H1 (cell line): ENCODE measurements around the gene UBE2G2. TPM values are rescaled to one million over a fixed set of nuclear protein-coding genes. Genes with fewer than 3 reads are reported as not detected.

ENCODE experiments used
- CTCF ChIA-PET: fragments of 300-600 bp; sonication (Branson Sonifier 250); formaldehyde crosslinking; loops from one replicate; lab custom pipeline; 2021; ENCODE audit not compliant: partially characterized antibody; lab: Charles Lee
- POLR2A ChIA-PET: fragments of 300-600 bp; sonication (Branson Sonifier 250); formaldehyde crosslinking; loops from one replicate; lab custom pipeline; 2021; ENCODE audit warnings: inconsistent platforms; ENCODE audit not compliant: partially characterized antibody; lab: Charles Lee
- DNase-seq, 2 experiments: peaks; one replicate each; pipeline versions ENCODE4 v3.0.0 to v3.0.0-alpha.2; 2010 to 2022; ENCODE audit warnings: low spot score in 2 of 2, low read depth in 1 of 2, mixed read lengths in 1 of 2
- FAIRE-seq: peaks from 2 replicates; lab custom pipeline; 2011; peaks lifted over from hg19 to GRCh38; lab: Jason Lieb, UNC
- H2AFZ ChIP-seq: 2 replicates; pipeline ENCODE4 v1.8.1; 2012; ENCODE audit warnings: low read length, inconsistent platforms
- H2AK5ac ChIP-seq: 2 replicates; pipeline ENCODE4 v1.6.1; 2013; ENCODE audit warnings: low read depth, low read length
- H2BK120ac ChIP-seq: replicated peaks from 2 replicates; pipeline ENCODE3; 2013; ENCODE audit warnings: low read depth, low read length, inconsistent platforms
- H2BK12ac ChIP-seq: 2 replicates; pipeline ENCODE4 v1.6.1; 2013; ENCODE audit warnings: low read depth, low read length
- H2BK15ac ChIP-seq: 2 replicates; pipeline ENCODE4 v1.6.1; 2013; ENCODE audit warnings: low read length
- H2BK20ac ChIP-seq: 2 replicates; pipeline ENCODE4 v1.6.1; 2013; ENCODE audit warnings: low read length
- H2BK5ac ChIP-seq: 2 replicates; pipeline ENCODE4 v1.6.1; 2013; ENCODE audit warnings: low read depth, low read length
- H3K14ac ChIP-seq: 2 replicates; pipeline ENCODE4 v1.6.1; 2013; ENCODE audit warnings: inconsistent platforms; ENCODE audit not compliant: insufficient read length
- H3K18ac ChIP-seq: 2 replicates; pipeline ENCODE4 v1.6.1; 2013; ENCODE audit warnings: low read length; ENCODE audit errors: extremely low read depth
- H3K23ac ChIP-seq: 2 replicates; pipeline ENCODE4 v1.6.1; 2013; ENCODE audit warnings: inconsistent platforms; ENCODE audit not compliant: insufficient read length
- H3K23me2 ChIP-seq: 2 replicates; pipeline ENCODE4 v1.6.1; 2013; ENCODE audit warnings: low read depth, low read length
- H3K27ac ChIP-seq: 2 replicates; pipeline ENCODE4 v1.6.1; 2011; ENCODE audit warnings: low read depth, low read length, inconsistent platforms
- H3K27me3 ChIP-seq, 4 experiments: replicated peaks in 1 of 4; 1 replicate in 1 of 4; 2 replicates in 3 of 4; pipeline versions ENCODE4 v1.6.1 to v1.8.1; 2011 to 2013; ENCODE audit warnings: low read length in 3 of 4, mild to moderate bottlenecking in 3 of 4, inconsistent platforms in 2 of 4, mixed read lengths in 2 of 4, moderate library complexity in 1 of 4; ENCODE audit not compliant: control insufficient read depth in 3 of 4, insufficient read depth in 3 of 4; ENCODE audit errors: extremely low read depth in 1 of 4
- H3K36me3 ChIP-seq, 4 experiments: 2 replicates each; pipeline versions ENCODE4 v1.6.1 to v1.8.1; 2011 to 2013; ENCODE audit warnings: mild to moderate bottlenecking in 4 of 4, low read length in 3 of 4, moderate library complexity in 2 of 4, control low read depth in 1 of 4, inconsistent platforms in 1 of 4; ENCODE audit not compliant: insufficient read depth in 4 of 4, control insufficient read depth in 2 of 4
- H3K4ac ChIP-seq: replicated peaks from 2 replicates; pipeline ENCODE3; 2013; ENCODE audit warnings: low read length, low read depth, mixed read lengths, inconsistent platforms; ENCODE audit not compliant: insufficient read length
- H3K4me1 ChIP-seq, 4 experiments: replicated peaks in 1 of 4; 1 replicate in 1 of 4; 2 replicates in 3 of 4; pipeline versions ENCODE4 v1.6.1 to v1.8.1; 2011 to 2013; ENCODE audit warnings: low read length in 3 of 4, inconsistent platforms in 2 of 4, mixed read lengths in 1 of 4; ENCODE audit not compliant: insufficient read depth in 4 of 4, control insufficient read depth in 3 of 4
- H3K4me2 ChIP-seq, 2 experiments: 2 replicates each; pipeline versions ENCODE4 v1.6.1 to v1.8.1; 2011 to 2013; ENCODE audit warnings: low read depth in 2 of 2, low read length in 2 of 2, control low read depth in 1 of 2, inconsistent platforms in 1 of 2, mild to moderate bottlenecking in 1 of 2; ENCODE audit not compliant: insufficient read depth in 1 of 2
- H3K4me3 ChIP-seq, 4 experiments: fragments of 200-600, 300-600 bp in 1 of 4; sonication (generic), shearing (Covaris generic), sonication (Bioruptor Twin) in 1 of 4; 2 replicates each; pipeline versions ENCODE4 v1.5.1 to v1.8.1; 2011 to 2016; ENCODE audit warnings: low read length in 4 of 4, low read depth in 3 of 4, control low read depth in 2 of 4, inconsistent platforms in 2 of 4, mild to moderate bottlenecking in 2 of 4, mixed read lengths in 1 of 4, moderate library complexity in 1 of 4; ENCODE audit not compliant: insufficient read depth in 2 of 4; ENCODE audit errors: extremely low read depth in 1 of 4
- H3K56ac ChIP-seq: replicated peaks from 2 replicates; pipeline ENCODE3; 2013; ENCODE audit warnings: low read depth, mild to moderate bottlenecking, mixed read lengths, low read length, inconsistent platforms; ENCODE audit not compliant: insufficient read length
- H3K79me1 ChIP-seq: 2 replicates; pipeline ENCODE4 v1.6.1; 2013; ENCODE audit warnings: low read depth, low read length, control low read depth
- H3K79me2 ChIP-seq, 2 experiments: 2 replicates each; pipeline versions ENCODE4 v1.6.1 to v1.8.1; 2012 to 2013; ENCODE audit warnings: low read length in 2 of 2, mild to moderate bottlenecking in 2 of 2, inconsistent platforms in 1 of 2; ENCODE audit not compliant: insufficient read depth in 2 of 2, control insufficient read depth in 1 of 2
- H3K9ac ChIP-seq, 4 experiments: replicated peaks in 1 of 4; 1 replicate in 1 of 4; 2 replicates in 3 of 4; pipeline versions ENCODE4 v1.6.1 to v1.8.1; 2011 to 2013; ENCODE audit warnings: low read depth in 3 of 4, low read length in 3 of 4, control low read depth in 2 of 4, mild to moderate bottlenecking in 2 of 4, moderate library complexity in 2 of 4, inconsistent platforms in 1 of 4; ENCODE audit errors: extremely low read depth in 1 of 4
- H3K9me3 ChIP-seq, 2 experiments: 2 replicates each; pipeline versions ENCODE4 v1.6.1 to v1.8.1; 2012 to 2013; ENCODE audit warnings: mild to moderate bottlenecking in 2 of 2, moderate library complexity in 2 of 2, control low read depth in 1 of 2, inconsistent platforms in 1 of 2, low read depth in 1 of 2, low read length in 1 of 2, mixed read lengths in 1 of 2; ENCODE audit not compliant: insufficient read depth in 2 of 2
- H4K20me1 ChIP-seq, 2 experiments: replicated peaks in 1 of 2; 2 replicates each; pipeline versions ENCODE3 to v1.8.1; 2011 to 2013; ENCODE audit warnings: inconsistent platforms in 2 of 2, low read length in 2 of 2, mild to moderate bottlenecking in 1 of 2; ENCODE audit not compliant: insufficient read depth in 2 of 2, control insufficient read depth in 1 of 2
- H4K5ac ChIP-seq: 2 replicates; pipeline ENCODE4 v1.6.1; 2013; ENCODE audit warnings: low read length, low read depth, mixed read lengths, inconsistent platforms; ENCODE audit not compliant: insufficient read length
- H4K8ac ChIP-seq: 2 replicates; pipeline ENCODE4 v1.8.0; 2013; ENCODE audit warnings: mild to moderate bottlenecking, moderate library complexity, low read length, inconsistent platforms; ENCODE audit not compliant: insufficient read depth; ENCODE audit errors: extremely low read depth
- H4K91ac ChIP-seq: replicated peaks from 2 replicates; pipeline ENCODE3; 2013; ENCODE audit warnings: low read length, mixed read lengths, inconsistent platforms; ENCODE audit not compliant: insufficient read length
- BCL11A ChIP-seq, 2 experiments: IDR thresholded peaks; one replicate each; pipeline ENCODE4 v1.6.1; 2011; ENCODE audit warnings: low read depth in 2 of 2, low read length in 2 of 2, mild to moderate bottlenecking in 2 of 2
- CBX8 ChIP-seq: fragments of 300-800, 300-1000 bp; sonication (generic); IDR thresholded peaks from 2 replicates; pipeline ENCODE4 v1.7.1; 2016; ENCODE audit warnings: low read depth, low read length, borderline replicate concordance
- CTBP2 ChIP-seq: IDR thresholded peaks from 2 replicates; pipeline ENCODE4 v1.7.0; 2011; ENCODE audit warnings: borderline replicate concordance, mild to moderate bottlenecking, moderate library complexity, mixed read lengths, low read length; ENCODE audit not compliant: insufficient read depth, insufficient read length
- HDAC6 ChIP-seq: IDR thresholded peaks from one replicate; pipeline ENCODE4 v1.7.1; 2012; ENCODE audit warnings: low read depth, mild to moderate bottlenecking, inconsistent platforms, low read length, moderate library complexity
- MAFK ChIP-seq: IDR thresholded peaks from 2 replicates; pipeline ENCODE4 v1.6.1; 2012; ENCODE audit warnings: low read depth, mild to moderate bottlenecking, improper control_type of control experiment, low read length
- NANOG ChIP-seq: IDR thresholded peaks from 2 replicates; pipeline ENCODE4 v1.6.1; 2011; ENCODE audit warnings: low read length, low read depth, mild to moderate bottlenecking, inconsistent platforms; ENCODE audit not compliant: insufficient read depth, poor library complexity, severe bottlenecking
- PHF8 ChIP-seq: fragments of 200-600 bp; sonication (generic); conservative IDR thresholded peaks from 2 replicates; pipeline ENCODE4 v1.7.1; 2012; ENCODE audit warnings: low read depth, mild to moderate bottlenecking, inconsistent platforms, low read length, moderate library complexity
- SIX5 ChIP-seq: IDR thresholded peaks from 2 replicates; pipeline ENCODE4 v1.6.1; 2011; ENCODE audit warnings: mild to moderate bottlenecking, low read depth, low read length
- TEAD4 ChIP-seq: IDR thresholded peaks from 2 replicates; pipeline ENCODE4 v1.6.1; 2012; ENCODE audit warnings: low read depth, low read length, inconsistent platforms, mixed read lengths
- WGBS, 2 experiments: shearing (Covaris generic) in 1 of 2; methylation state at CpG; one replicate each; pipeline versions ENCODE4 v1.1.6 to v1.1.7; 2013 to 2015; ENCODE audit warnings: low lambda C conversion rate in 2 of 2, mixed read lengths in 2 of 2, inconsistent platforms in 1 of 2, low coverage in 1 of 2, missing lambda C conversion rate in 1 of 2; ENCODE audit not compliant: insufficient replicate concordance in 2 of 2, insufficient coverage in 1 of 2, insufficient read length in 1 of 2; ENCODE audit errors: extremely low coverage in 1 of 2, missing lambda C conversion rate in 1 of 2; 5-methylcytosine and 5-hydroxymethylcytosine counted together
- polyA plus RNA-seq, 7 experiments: library from polyadenylated mRNA; depleted of rRNA in 3 of 7; stranded (reverse) in 5 of 7; unstranded in 2 of 7; fragments of >200 nt in 5 of 7; fragments of 200-250 nt in 2 of 7; gene quantifications; 1 replicate in 5 of 7; 2 replicates in 1 of 7; 4 replicates in 1 of 7; pipeline versions ENCODE4 v1.2.1 to v1.2.3, GENCODE V29; 2011 to 2013; ENCODE audit warnings: missing spikeins in 2 of 7, mixed read lengths in 2 of 7
- total RNA-seq: library from RNA; stranded (reverse); fragmentation: NEBNext Ultra II Directional; extraction: Animal tissue kit (Norgen Biotek cat#: 25700); gene quantifications from 2 replicates; pipeline ENCODE4 v1.2.1, GENCODE V29; 2021
- TF ChIP-seq, protein P1 (sequence below): IDR thresholded peaks from 2 replicates; pipeline ENCODE4 v1.6.1; 2012; ENCODE audit warnings: inconsistent platforms

The UBE2G2 gene
- total and polyA plus RNA-seq, 2 of the 8 experiments (the other 6 are each of a cell fraction or from before 2014, with no cell fraction given) = 96.3 to 101 TPM

DNA sequence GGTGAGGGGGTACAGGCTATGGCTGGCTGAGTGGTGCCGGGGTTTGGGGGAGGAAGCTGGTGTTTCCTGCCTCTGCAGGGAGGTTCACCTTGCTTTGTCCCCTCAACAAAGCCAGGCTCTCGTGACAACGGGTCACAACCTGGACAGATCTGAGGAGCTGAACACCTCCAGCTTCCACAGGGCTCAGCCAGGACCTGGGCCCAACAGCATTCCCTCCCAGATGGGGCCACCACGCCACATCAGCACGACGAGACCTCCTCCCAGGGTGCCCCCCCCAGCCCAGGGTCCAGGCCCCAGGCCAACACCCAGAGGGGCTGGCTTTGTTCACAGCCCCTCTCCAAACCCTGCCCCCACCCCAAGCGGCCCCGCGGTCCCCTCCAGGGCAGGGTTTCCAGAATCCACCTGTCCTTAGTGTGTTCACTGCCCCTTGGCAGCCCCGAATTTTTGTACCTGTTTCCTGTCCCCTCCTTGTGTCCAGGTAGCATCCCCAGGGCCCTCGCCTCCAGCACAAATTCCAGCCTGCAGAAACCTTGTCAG is 34.7 kb downstream of the UBE2G2 start:
- CTCF ChIA-PET = interaction anchor here (1.1 to 2.8 kb wide), 5 partner anchors 14 to 254 kb away, joined by 3 to 11 read pairs (median 4); no protein-coding TSS in a partner anchor
- no peak for FAIRE-seq
- no peak overlapping the region for H3K4me2 ChIP-seq
- TF ChIP-seq CBX8 (no peak), TEAD4 (no peak), MAFK (no peak), NANOG (no peak), CTBP2 (no peak), BCL11A (IDR thresholded peaks at IDR 0.05; ENCODE audit: low read depth in 2 of 2, low read length in 2 of 2) (no peak), PHF8 (no peak), SIX5 (no peak), HDAC6 (no peak)
- TF ChIP-seq, protein P1, sequence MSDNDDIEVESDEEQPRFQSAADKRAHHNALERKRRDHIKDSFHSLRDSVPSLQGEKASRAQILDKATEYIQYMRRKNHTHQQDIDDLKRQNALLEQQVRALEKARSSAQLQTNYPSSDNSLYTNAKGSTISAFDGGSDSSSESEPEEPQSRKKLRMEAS = no peak

More for the DNA sequence above, 34.7 kb downstream of the UBE2G2 start:
- H3K23me2 ChIP-seq = no peaks in the 10 kb centered on the region
- H3K14ac ChIP-seq = no peak overlapping the region
- H2BK5ac ChIP-seq = peak overlapping the region; percentile 96
- WGBS, 2 experiments = 87% methylated on average over 8 of the region's 11 CpGs; no CpG with 5 or more reads in 1 of the 2 experiments
- H3K4ac ChIP-seq = peak overlapping the region; percentile 57
- peak overlapping the region; percentile 86; the same call in 1 of the 2 replicates for H2BK20ac ChIP-seq
- H3K23ac ChIP-seq = no peak overlapping the region
- H3K18ac ChIP-seq = peak overlapping the region; percentile 75; the same call in 1 of the 2 replicates
- no peak overlapping the region for H2BK15ac ChIP-seq
- 0 out of 2 replicates have a peak overlapping the region, but pooled peaks have one; percentile 65 for H2AK5ac ChIP-seq
- H4K91ac ChIP-seq = peak overlapping the region; percentile 63
- no peak for DNase-seq
- peak overlapping the region; percentile 80; the same call in 1 of the 2 replicates for H2BK12ac ChIP-seq
- H3K27ac ChIP-seq = peak overlapping the region; percentile 32; the same call in 1 of the 2 replicates
- H4K20me1 ChIP-seq = peaks cover 2 to 7% of the 10 kb centered on the region in 2 experiments
- peaks cover 2 to 18% (median 7%) of the 10 kb centered on the region in 4 experiments; a peak in 4 of 8 replicates for H3K36me3 ChIP-seq
- no peak overlapping the region for H3K56ac ChIP-seq
- H3K79me2 ChIP-seq = no peaks in the 10 kb centered on the region
- peak overlapping the region; percentile 4 for H2BK120ac ChIP-seq
- H3K79me1 ChIP-seq = peaks cover 3% of the 10 kb centered on the region; the same call in 1 of the 2 replicates
- no peak overlapping the region for H2AFZ ChIP-seq
- H4K5ac ChIP-seq = no peak overlapping the region
- POLR2A ChIA-PET = interaction anchor here (0.5 to 1.9 kb wide), 9 partner anchors 9 to 217 kb away, joined by 3 to 8 read pairs (median 4); no protein-coding TSS in a partner anchor
- H4K8ac ChIP-seq = peak overlapping the region; percentile 69; the same call in 1 of the 2 replicates
- peaks cover 5 to 33% (median 22%) of the 10 kb centered on the region in 4 experiments for H3K4me1 ChIP-seq
- H3K4me3 ChIP-seq = no peak overlapping the region
- H3K9me3 ChIP-seq = peaks cover 0 to 6% of the 10 kb centered on the region in 2 experiments; a peak in 1 of 4 replicates
- H3K27me3 ChIP-seq = no peaks in the 10 kb centered on the region; a peak in 1 of 7 replicates
- no peak overlapping the region for H3K9ac ChIP-seq
